Measurements from ENCODE around the gene KCNIP3.
A peak's percentile ranks its signal among the peaks of the same experiment; 100 is the strongest.
"Not testable (repeated sequence)": the region's sequence is repeated elsewhere in the genome, so short reads cannot be mapped to it uniquely, and the experiment has no call there.

KCNIP3 gene

DNA sequence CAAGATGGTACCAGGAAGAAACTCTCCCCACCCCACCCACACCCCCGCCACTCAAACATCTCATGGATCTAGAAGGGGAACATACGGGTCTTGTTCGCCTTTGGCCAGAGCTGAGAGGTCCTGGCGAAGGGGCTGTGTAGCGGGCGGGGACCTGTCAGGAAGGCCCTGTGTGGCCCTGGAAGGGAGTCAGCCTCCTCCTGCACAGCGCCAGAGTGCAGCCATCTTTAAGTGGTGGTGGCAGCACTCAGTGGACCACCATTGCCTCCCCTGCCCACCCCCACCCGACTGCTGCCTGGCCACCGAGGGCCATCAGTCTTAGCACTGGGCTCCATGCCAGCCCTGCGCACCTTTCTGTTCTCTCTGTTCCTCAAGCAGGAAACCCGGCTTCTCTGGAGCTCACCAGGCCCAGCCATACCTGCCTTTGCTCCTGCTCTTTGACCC is 93.8 kb downstream of the KCNIP3 start:
- Histone ChIP-seq H3K4me3 (ENCODE audit: low read depth, low read length) (no peak overlapping the region), H3K36me3 (ENCODE audit: control insufficient read depth, insufficient read depth, low read length) (peaks cover 2% of the 10 kb centered on the region), H3K27me3 (ENCODE audit: control insufficient read depth, insufficient read depth, low read length) (peaks cover 16% of the 10 kb centered on the region), H3K9ac (ENCODE audit: low read depth, low read length) (no peak overlapping the region), H3K4me1 (ENCODE audit: control insufficient read depth, insufficient read depth, low read length) (no peaks in the 10 kb centered on the region), H3K9me3 (ENCODE audit: control insufficient read depth, insufficient read depth, low read length) (no peaks in the 10 kb centered on the region)

DNA sequence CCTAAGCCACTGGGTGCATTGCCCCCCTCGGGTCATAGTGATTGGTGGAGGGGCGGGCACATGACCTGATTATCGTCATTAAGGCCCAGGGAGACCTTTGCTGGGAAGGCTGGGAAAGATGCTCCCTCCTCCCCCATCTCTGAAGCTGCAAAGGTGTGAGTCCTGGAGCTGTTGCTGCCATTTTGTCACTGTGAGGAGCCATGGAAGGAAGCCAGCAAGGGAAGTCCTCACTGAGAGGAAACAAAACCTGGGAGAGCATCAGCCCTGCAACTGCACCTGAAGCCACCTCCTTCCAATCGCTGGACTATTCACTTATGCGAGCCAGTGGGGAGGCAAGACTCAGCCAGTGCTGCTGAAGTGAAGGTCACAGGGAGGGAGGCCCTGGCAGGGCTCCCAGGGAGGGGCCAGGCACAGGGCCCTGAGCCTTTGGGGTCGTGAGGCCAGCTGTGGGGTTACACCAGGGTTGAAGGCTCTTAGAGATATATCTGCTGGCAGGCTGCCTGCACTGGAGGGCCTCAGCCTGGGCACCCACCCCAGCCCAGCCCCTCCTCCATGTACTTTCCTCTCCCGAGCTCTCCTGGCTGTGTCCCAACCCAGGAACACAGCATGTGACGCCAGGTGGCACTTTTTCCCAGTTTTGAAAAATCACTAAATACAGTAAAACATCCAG is 94.6 kb downstream of the KCNIP3 start:
- H3K36me3 ChIP-seq (ENCODE audit: control insufficient read depth, insufficient read depth, low read length) = peaks cover 2% of the 10 kb centered on the region
- no peaks in the 10 kb centered on the region for H3K9me3 ChIP-seq (ENCODE audit: control insufficient read depth, insufficient read depth, low read length)
- H3K27me3 ChIP-seq (ENCODE audit: control insufficient read depth, insufficient read depth, low read length) = peaks cover 16% of the 10 kb centered on the region
- H3K9ac ChIP-seq (ENCODE audit: low read depth, low read length) = no peak overlapping the region
- H3K4me3 ChIP-seq (ENCODE audit: low read depth, low read length) = no peak overlapping the region
- no peaks in the 10 kb centered on the region for H3K4me1 ChIP-seq (ENCODE audit: control insufficient read depth, insufficient read depth, low read length)

DNA sequence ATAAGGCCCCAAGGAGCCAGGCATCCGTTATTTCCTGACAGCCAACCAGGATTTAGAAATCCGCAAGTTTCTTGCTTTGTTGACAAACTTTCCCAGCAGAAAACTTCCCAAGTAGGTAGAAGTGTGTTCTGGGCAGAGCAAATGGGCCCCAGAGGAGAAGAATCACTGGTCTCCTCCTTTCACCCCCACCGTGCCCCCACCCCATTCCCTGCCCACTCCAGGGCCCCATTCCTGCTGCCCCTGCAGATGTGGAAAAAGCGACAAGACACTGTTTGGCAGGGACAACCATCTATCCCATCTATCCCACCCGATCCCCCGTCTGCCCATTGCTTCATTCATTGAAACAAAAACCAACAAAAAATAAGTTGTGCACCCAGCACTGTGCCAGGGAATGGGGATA is 95.2 kb downstream of the KCNIP3 start:
- H3K36me3 ChIP-seq (ENCODE audit: control insufficient read depth, insufficient read depth, low read length) = peaks cover 2% of the 10 kb centered on the region
- H3K9ac ChIP-seq (ENCODE audit: low read depth, low read length) = no peak overlapping the region
- no peaks in the 10 kb centered on the region for H3K4me1 ChIP-seq (ENCODE audit: control insufficient read depth, insufficient read depth, low read length)
- no peaks in the 10 kb centered on the region for H3K9me3 ChIP-seq (ENCODE audit: control insufficient read depth, insufficient read depth, low read length)
- no peak overlapping the region for H3K4me3 ChIP-seq (ENCODE audit: low read depth, low read length)
- H3K27me3 ChIP-seq (ENCODE audit: control insufficient read depth, insufficient read depth, low read length) = peaks cover 16% of the 10 kb centered on the region

DNA sequence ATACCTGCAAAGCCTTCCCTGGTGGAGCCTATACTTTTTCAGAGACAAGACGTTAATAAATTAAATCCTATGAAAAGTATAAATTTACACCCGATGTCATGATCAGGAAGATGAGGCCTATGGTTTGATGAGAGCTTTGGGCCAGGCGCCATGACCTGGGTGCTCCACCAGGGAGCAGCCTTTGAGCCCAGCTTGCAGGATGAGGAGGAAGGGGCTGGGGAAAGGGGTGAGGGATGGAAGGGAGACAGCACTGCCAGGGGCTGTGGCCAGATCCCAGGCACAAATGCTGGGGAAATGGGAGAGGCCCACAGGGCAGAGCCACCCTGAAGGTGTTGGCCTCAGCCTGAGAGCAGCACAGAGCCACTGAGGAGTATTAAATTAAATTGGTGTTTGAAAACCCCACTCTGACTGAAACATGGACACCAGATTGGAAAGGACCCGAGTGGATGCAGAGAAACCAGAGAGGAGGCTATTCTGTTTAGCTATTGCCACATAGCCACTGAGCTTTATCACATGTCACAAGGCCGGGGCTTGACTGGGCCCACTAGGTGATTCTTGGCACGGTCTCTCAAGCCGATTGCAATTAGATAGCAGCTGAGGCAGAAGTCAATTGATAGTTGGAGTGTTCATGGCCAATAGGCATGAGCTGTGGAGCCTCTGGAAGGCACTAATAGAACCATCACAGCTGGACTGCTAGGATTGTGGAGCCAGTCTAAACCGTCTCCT is 95.7 kb downstream of the KCNIP3 start:
- H3K36me3 ChIP-seq (ENCODE audit: control insufficient read depth, insufficient read depth, low read length) = peaks cover 2% of the 10 kb centered on the region
- H3K9ac ChIP-seq (ENCODE audit: low read depth, low read length) = no peak overlapping the region
- H3K4me3 ChIP-seq (ENCODE audit: low read depth, low read length) = no peak overlapping the region
- no peaks in the 10 kb centered on the region for H3K4me1 ChIP-seq (ENCODE audit: control insufficient read depth, insufficient read depth, low read length)
- peaks cover 15% of the 10 kb centered on the region for H3K27me3 ChIP-seq (ENCODE audit: control insufficient read depth, insufficient read depth, low read length)
- H3K9me3 ChIP-seq (ENCODE audit: control insufficient read depth, insufficient read depth, low read length) = no peaks in the 10 kb centered on the region

DNA sequence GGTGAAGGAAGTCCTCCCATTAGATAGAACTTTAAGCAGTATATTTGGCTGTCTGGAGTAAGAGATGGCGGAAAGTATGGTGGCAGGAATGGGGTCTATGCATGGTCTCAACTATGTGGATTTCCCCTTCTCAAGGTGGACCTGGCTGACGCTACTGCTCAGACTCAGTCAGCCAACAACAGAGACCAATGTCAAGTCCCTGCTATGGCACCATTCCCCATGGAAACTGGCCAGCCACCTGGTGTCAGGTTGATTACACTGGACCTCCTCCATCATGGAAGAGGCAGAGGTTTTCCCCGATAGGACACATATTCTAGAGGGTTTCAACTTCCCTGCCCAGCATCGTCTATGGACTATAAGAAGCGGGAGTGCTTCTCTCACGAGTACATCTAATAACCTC is 96.8 kb downstream of the KCNIP3 start:
- H3K27me3 ChIP-seq (ENCODE audit: control insufficient read depth, insufficient read depth, low read length) = peaks cover 10% of the 10 kb centered on the region
- H3K9me3 ChIP-seq (ENCODE audit: control insufficient read depth, insufficient read depth, low read length) = no peaks in the 10 kb centered on the region
- no peak overlapping the region for H3K4me3 ChIP-seq (ENCODE audit: low read depth, low read length)
- no peak overlapping the region for H3K9ac ChIP-seq (ENCODE audit: low read depth, low read length)
- H3K4me1 ChIP-seq (ENCODE audit: control insufficient read depth, insufficient read depth, low read length) = no peaks in the 10 kb centered on the region
- H3K36me3 ChIP-seq (ENCODE audit: control insufficient read depth, insufficient read depth, low read length) = peaks cover 2% of the 10 kb centered on the region

DNA sequence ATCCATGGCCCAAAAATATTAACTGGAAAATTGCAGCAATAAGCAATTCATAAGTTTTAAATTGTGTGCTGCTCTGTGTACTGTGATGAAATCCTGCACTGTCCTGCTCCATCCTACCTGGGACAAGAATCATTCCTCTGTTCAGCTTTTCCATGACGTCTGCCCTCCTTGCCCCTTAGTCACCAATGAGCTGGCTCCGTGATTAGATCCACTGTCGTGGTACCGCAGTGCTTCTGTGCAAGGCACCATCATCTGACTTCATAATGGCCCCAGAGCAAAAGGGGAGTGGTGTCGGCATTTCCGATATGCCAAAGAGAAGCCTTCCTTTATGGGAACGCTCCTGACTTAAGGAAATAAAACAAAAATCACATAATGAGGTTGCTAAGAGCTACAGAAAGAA is 101.9 kb downstream of the KCNIP3 start:
- H3K4me3 ChIP-seq (ENCODE audit: low read depth, low read length) = no peak overlapping the region

DNA sequence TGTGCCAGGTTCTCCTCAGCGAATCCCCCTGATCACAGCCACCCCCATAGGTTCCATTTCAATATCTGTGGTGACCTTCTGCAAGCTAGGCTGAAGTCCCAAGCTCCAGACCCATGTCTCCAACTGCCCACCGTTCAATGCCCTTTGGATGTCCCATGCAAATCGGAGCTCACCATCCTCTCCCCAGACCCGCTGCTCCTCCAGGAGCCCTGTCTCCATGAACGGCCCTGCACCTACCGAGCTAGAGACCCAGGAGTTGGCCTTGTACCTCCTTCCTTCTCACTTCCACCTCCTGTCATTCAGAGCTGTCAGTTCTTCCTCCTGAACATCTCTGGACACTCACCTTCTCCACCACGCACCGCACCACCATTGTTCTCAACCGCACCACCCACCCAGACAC is 104.3 kb downstream of the KCNIP3 start:
- H3K9me3 ChIP-seq (ENCODE audit: control insufficient read depth, insufficient read depth, low read length) = no peaks in the 10 kb centered on the region
- H3K4me3 ChIP-seq (ENCODE audit: low read depth, low read length) = peak overlapping the region; percentile 93
- H3K4me1 ChIP-seq (ENCODE audit: control insufficient read depth, insufficient read depth, low read length) = peaks cover 2% of the 10 kb centered on the region
- no peaks in the 10 kb centered on the region for H3K36me3 ChIP-seq (ENCODE audit: control insufficient read depth, insufficient read depth, low read length)
- peaks cover 6% of the 10 kb centered on the region for H3K27me3 ChIP-seq (ENCODE audit: control insufficient read depth, insufficient read depth, low read length)
- H3K9ac ChIP-seq (ENCODE audit: low read depth, low read length) = peak overlapping the region; percentile 37

More for the DNA sequence above, 101.9 kb downstream of the KCNIP3 start:
- Histone ChIP-seq H3K4me1 (ENCODE audit: control insufficient read depth, insufficient read depth, low read length) (peaks cover 2% of the 10 kb centered on the region), H3K9me3 (ENCODE audit: control insufficient read depth, insufficient read depth, low read length) (no peaks in the 10 kb centered on the region), H3K36me3 (ENCODE audit: control insufficient read depth, insufficient read depth, low read length) (no peaks in the 10 kb centered on the region), H3K27me3 (ENCODE audit: control insufficient read depth, insufficient read depth, low read length) (peaks cover 6% of the 10 kb centered on the region), H3K9ac (ENCODE audit: low read depth, low read length) (no peak overlapping the region)

DNA sequence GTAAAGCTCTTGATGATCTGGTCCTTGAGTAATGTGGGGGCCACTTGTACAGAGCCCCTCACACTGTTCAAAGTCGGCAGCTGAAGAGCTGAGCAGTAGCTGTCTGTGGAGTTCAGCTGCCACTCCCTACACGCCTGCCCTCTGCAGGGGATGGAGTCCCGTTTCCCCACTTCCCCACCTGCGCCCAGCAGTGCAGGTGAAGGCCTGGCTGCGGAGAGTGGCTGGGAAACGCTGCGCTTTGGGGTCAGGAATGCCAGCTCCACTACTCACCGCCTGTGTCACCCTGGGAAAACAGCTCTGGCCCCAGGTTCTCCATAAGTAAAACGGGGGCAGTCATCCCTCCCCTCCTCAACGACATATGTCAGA is 104.8 kb downstream of the KCNIP3 start:
- not testable (repeated sequence) for H3K9me3 ChIP-seq (ENCODE audit: control insufficient read depth, insufficient read depth, low read length); H3K27me3 ChIP-seq (ENCODE audit: control insufficient read depth, insufficient read depth, low read length); H3K4me1 ChIP-seq (ENCODE audit: control insufficient read depth, insufficient read depth, low read length); H3K36me3 ChIP-seq (ENCODE audit: control insufficient read depth, insufficient read depth, low read length)
- Histone ChIP-seq H3K4me3 (ENCODE audit: low read depth, low read length) (peak overlapping the region; percentile 93), H3K9ac (ENCODE audit: low read depth, low read length) (peak overlapping the region; percentile 37)

DNA sequence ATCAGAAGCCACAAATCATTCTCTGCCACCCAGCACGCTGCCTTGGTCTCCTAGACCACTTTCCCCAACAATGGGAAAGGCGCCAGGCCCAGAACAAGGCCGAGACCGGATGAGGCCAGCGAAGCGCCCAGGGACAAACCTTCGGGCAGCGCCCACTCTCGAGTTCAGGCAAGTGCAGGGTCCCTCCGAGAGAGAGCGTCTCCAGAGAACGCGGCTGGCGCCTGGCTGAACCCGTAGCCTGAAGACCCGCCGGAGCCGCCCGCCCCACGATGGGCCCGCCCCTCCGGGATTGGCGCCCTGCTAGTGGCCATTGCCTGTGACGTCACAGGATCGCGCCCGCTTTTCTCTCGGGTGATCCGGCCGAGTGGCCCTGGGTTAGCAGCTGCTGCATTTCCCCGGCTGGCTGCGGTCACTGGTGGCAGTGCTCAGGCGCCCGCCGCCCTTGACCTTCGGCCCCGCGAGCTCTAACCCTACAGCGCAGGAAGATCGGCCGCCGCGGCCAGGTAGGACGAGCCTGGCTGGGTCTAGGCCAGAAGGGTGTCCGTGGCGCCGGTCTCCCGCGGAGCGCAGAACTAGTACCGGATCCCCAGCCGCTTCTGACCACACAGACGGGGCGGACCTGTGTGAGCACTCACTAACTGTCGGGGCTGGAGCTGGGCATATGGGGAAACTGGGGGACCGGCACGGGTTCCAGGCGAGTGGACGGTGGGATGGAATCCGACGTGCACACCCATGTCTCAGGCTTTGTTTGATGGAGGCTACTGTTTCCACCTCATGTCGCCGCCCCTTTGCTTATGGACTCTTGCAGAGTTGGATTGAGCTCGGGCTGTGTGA is 105.4 kb downstream of the KCNIP3 start, which contains the start of gene FAHD2A:
Gene FAHD2A, plus strand, starts transcription at position 339 of the 834 bp plus-strand sequence. CDS start 2,851 bp downstream, outside the sequence.
- peak within 1 kb of the TSS; percentile 93 for H3K4me3 ChIP-seq (ENCODE audit: low read depth, low read length)
- H3K9ac ChIP-seq (ENCODE audit: low read depth, low read length) = peak within 1 kb of the TSS; percentile 73
- no peaks in the 10 kb centered on the region for H3K36me3 ChIP-seq (ENCODE audit: control insufficient read depth, insufficient read depth, low read length)
- peaks cover 6% of the 10 kb centered on the region for H3K27me3 ChIP-seq (ENCODE audit: control insufficient read depth, insufficient read depth, low read length)
- no peaks in the 10 kb centered on the region for H3K9me3 ChIP-seq (ENCODE audit: control insufficient read depth, insufficient read depth, low read length)
- H3K4me1 ChIP-seq (ENCODE audit: control insufficient read depth, insufficient read depth, low read length) = peaks cover 2% of the 10 kb centered on the region

DNA sequence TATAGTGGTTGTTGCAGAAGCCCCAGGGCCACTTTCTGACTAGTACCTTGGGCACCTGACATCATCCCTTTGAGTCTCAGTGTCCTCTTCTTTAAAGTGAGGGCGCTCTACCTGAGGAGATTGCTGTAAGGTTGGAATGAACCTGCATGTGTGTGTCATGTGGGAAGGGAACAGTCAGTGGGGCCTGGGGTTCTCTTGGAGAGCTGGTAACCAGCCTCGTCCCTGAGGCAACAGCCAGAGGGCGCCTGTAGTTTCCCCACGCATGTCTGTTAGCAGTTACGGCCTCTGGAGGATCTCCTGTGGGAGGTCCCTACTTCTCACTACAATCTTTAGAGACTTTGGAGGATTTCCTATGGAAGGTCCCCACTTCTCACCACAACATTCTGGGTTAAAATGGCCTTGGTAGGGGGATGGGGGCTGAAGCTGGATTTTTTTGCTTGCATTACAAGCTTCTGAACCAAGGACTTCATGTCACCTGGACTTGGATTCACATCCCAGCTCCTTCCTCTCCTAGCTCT is 106.1 kb downstream of the KCNIP3 start:
- not testable (repeated sequence) for H3K9me3 ChIP-seq (ENCODE audit: control insufficient read depth, insufficient read depth, low read length); H3K4me1 ChIP-seq (ENCODE audit: control insufficient read depth, insufficient read depth, low read length); H3K27me3 ChIP-seq (ENCODE audit: control insufficient read depth, insufficient read depth, low read length); H3K36me3 ChIP-seq (ENCODE audit: control insufficient read depth, insufficient read depth, low read length)
- peak overlapping the region; percentile 73 for H3K9ac ChIP-seq (ENCODE audit: low read depth, low read length)
- peak overlapping the region; percentile 93 for H3K4me3 ChIP-seq (ENCODE audit: low read depth, low read length)

DNA sequence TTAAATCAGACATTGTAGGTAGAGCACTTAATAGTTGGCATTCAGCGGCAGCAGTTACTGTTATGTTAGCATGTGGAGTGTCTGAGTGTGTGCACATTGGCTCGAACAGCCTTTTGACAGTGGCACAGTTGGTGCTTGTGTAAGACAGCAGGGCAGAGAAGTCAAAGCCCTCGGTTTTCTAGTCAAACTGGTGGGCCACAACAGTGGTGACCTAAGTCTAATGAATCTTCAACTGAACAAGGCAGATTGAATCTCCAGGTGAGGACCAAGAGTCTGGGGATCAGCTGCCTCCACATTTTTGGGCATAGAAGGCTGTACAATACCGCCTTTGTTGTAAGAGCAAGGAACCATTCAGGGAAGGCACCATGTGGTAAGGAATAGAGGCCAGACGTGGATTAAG is 106.7 kb downstream of the KCNIP3 start:
- not testable (repeated sequence) for H3K9me3 ChIP-seq (ENCODE audit: control insufficient read depth, insufficient read depth, low read length); H3K4me1 ChIP-seq (ENCODE audit: control insufficient read depth, insufficient read depth, low read length); H3K27me3 ChIP-seq (ENCODE audit: control insufficient read depth, insufficient read depth, low read length); H3K9ac ChIP-seq (ENCODE audit: low read depth, low read length); H3K36me3 ChIP-seq (ENCODE audit: control insufficient read depth, insufficient read depth, low read length)
- H3K4me3 ChIP-seq (ENCODE audit: low read depth, low read length) = peak overlapping the region; percentile 93

All from iPS-15b (cell line).